H9 (cell line): ENCODE measurements around the gene NKAIN2. TPM values are rescaled to one million over a fixed set of nuclear protein-coding genes. Genes with fewer than 3 reads are reported as not detected.

ENCODE experiments used
- DNase-seq: peaks from one replicate; pipeline ENCODE4 v3.0.0-alpha.2; 2017
- H2AFZ ChIP-seq: one replicate; pipeline ENCODE4 v1.6.1; 2013; ENCODE audit warnings: mild to moderate bottlenecking, low read length, control low read depth, moderate library complexity
- H2AK5ac ChIP-seq: 2 replicates; pipeline ENCODE4 v1.6.1; 2013; ENCODE audit warnings: low read length, control low read depth, mixed read lengths; ENCODE audit not compliant: insufficient read length
- H2BK120ac ChIP-seq: one replicate; pipeline ENCODE4 v1.6.1; 2013; ENCODE audit warnings: low read depth, mild to moderate bottlenecking, low read length, control low read depth, inconsistent platforms; ENCODE audit not compliant: poor library complexity, severe bottlenecking
- H2BK12ac ChIP-seq: 2 replicates; pipeline ENCODE4 v1.6.1; 2013; ENCODE audit warnings: low read length, control low read depth, mixed read lengths, low read depth; ENCODE audit not compliant: insufficient read length
- H2BK15ac ChIP-seq: 2 replicates; pipeline ENCODE4 v1.6.1; 2013; ENCODE audit warnings: low read depth, low read length, control low read depth
- H2BK20ac ChIP-seq: one replicate; pipeline ENCODE4 v1.6.1; 2013; ENCODE audit warnings: low read depth, mild to moderate bottlenecking, low read length, control low read depth, inconsistent platforms; ENCODE audit not compliant: poor library complexity, severe bottlenecking
- H2BK5ac ChIP-seq: 2 replicates; pipeline ENCODE4 v1.6.1; 2013; ENCODE audit warnings: low read length, control low read depth, mixed read lengths; ENCODE audit not compliant: insufficient read length
- H3K14ac ChIP-seq: 2 replicates; pipeline ENCODE4 v1.6.1; 2013; ENCODE audit warnings: low read length, control low read depth; ENCODE audit not compliant: insufficient read depth
- H3K18ac ChIP-seq: 2 replicates; pipeline ENCODE4 v1.6.1; 2013; ENCODE audit warnings: low read depth, mild to moderate bottlenecking, mixed read lengths, low read length, control low read depth; ENCODE audit not compliant: insufficient read length
- H3K23ac ChIP-seq: 2 replicates; pipeline ENCODE4 v1.6.1; 2013; ENCODE audit warnings: low read length, control low read depth, mixed read lengths, low read depth; ENCODE audit not compliant: insufficient read length
- H3K23me2 ChIP-seq: 2 replicates; pipeline ENCODE4 v1.6.1; 2013; ENCODE audit warnings: low read depth, mild to moderate bottlenecking, mixed read lengths, low read length, control low read depth; ENCODE audit not compliant: insufficient read length, poor library complexity, severe bottlenecking
- H3K27ac ChIP-seq: 2 replicates; pipeline ENCODE4 v1.5.1; 2013; ENCODE audit warnings: low read length, control low read depth, mixed read lengths, low read depth; ENCODE audit not compliant: insufficient read length
- H3K27me3 ChIP-seq: 2 replicates; pipeline ENCODE4 v1.6.1; 2013; ENCODE audit warnings: low read length, control low read depth, inconsistent platforms; ENCODE audit not compliant: insufficient read depth
- H3K4ac ChIP-seq: 2 replicates; pipeline ENCODE4 v1.6.1; 2013; ENCODE audit warnings: low read depth, mild to moderate bottlenecking, control low read depth, inconsistent platforms, low read length, moderate library complexity
- H3K4me1 ChIP-seq: 2 replicates; pipeline ENCODE4 v1.6.1; 2013; ENCODE audit warnings: low read length, control low read depth, inconsistent platforms; ENCODE audit not compliant: insufficient read depth
- H3K4me2 ChIP-seq: 2 replicates; pipeline ENCODE4 v1.6.1; 2013; ENCODE audit warnings: low read length, control low read depth, mixed read lengths; ENCODE audit not compliant: insufficient read length, insufficient read depth
- H3K56ac ChIP-seq: 2 replicates; pipeline ENCODE4 v1.6.1; 2013; ENCODE audit warnings: low read depth, mild to moderate bottlenecking, mixed read lengths, low read length, control low read depth; ENCODE audit not compliant: insufficient read length
- H3K79me1 ChIP-seq: 2 replicates; pipeline ENCODE4 v1.6.1; 2013; ENCODE audit warnings: low read depth, mild to moderate bottlenecking, moderate library complexity, low read length, control low read depth, inconsistent platforms; ENCODE audit not compliant: insufficient read depth, poor library complexity, severe bottlenecking
- H3K79me2 ChIP-seq: 2 replicates; pipeline ENCODE4 v1.6.1; 2013; ENCODE audit warnings: low read length, control low read depth, inconsistent platforms; ENCODE audit not compliant: insufficient read depth
- H3K9ac ChIP-seq: 2 replicates; pipeline ENCODE4 v1.6.1; 2013; ENCODE audit warnings: low read length, control low read depth, mixed read lengths; ENCODE audit not compliant: insufficient read length; ENCODE audit errors: extremely low read depth
- H3K9me3 ChIP-seq: one replicate; pipeline ENCODE4 v1.6.1; 2013; ENCODE audit warnings: low read depth, low read length, inconsistent platforms; ENCODE audit not compliant: control insufficient read depth
- H3T11ph ChIP-seq: one replicate; pipeline ENCODE4 v1.6.1; 2013; ENCODE audit warnings: mild to moderate bottlenecking, low read length, control low read depth, inconsistent platforms
- H4K20me1 ChIP-seq: one replicate; pipeline ENCODE4 v1.6.1; 2013; ENCODE audit not compliant: control insufficient read depth, insufficient read length, insufficient read depth
- H4K5ac ChIP-seq: 2 replicates; pipeline ENCODE4 v1.6.1; 2013; ENCODE audit warnings: low read depth, mild to moderate bottlenecking, mixed read lengths, low read length, control low read depth; ENCODE audit not compliant: insufficient read length
- H4K8ac ChIP-seq: replicated peaks from 2 replicates; pipeline ENCODE4 v1.6.1; 2013; ENCODE audit warnings: low read length, control low read depth, mixed read lengths, low read depth; ENCODE audit not compliant: insufficient read length
- H4K91ac ChIP-seq: 2 replicates; pipeline ENCODE4 v1.6.1; 2013; ENCODE audit warnings: low read depth, mild to moderate bottlenecking, moderate library complexity, mixed read lengths, low read length, control low read depth; ENCODE audit not compliant: insufficient read length
- H3K27ac Mint-ChIP-seq, 3 experiments: 2 replicates in 2 of 3; 3 replicates in 1 of 3; pipeline ENCODE4 v1.8.0; 2020 to 2021; ENCODE audit warnings: mixed read lengths in 3 of 3, mild to moderate bottlenecking in 1 of 3, moderate library complexity in 1 of 3
- H3K27me3 Mint-ChIP-seq: 2 replicates; pipeline ENCODE4 v1.8.0; 2021; ENCODE audit warnings: low read depth, mild to moderate bottlenecking, moderate library complexity, mixed read lengths
- H3K36me3 Mint-ChIP-seq, 3 experiments: 2 replicates in 2 of 3; 3 replicates in 1 of 3; pipeline ENCODE4 v1.8.0; 2020 to 2021; ENCODE audit warnings: low read depth in 3 of 3, mixed read lengths in 3 of 3; ENCODE audit not compliant: insufficient read depth in 1 of 3
- H3K4me1 Mint-ChIP-seq, 2 experiments: 2 replicates each; pipeline ENCODE4 v1.8.0; 2020; ENCODE audit warnings: mixed read lengths in 2 of 2
- H3K4me3 Mint-ChIP-seq, 2 experiments: 2 replicates in 1 of 2; 3 replicates in 1 of 2; pipeline ENCODE4 v1.8.0; 2020 to 2021; ENCODE audit warnings: mild to moderate bottlenecking in 2 of 2, mixed read lengths in 2 of 2, moderate library complexity in 1 of 2
- H3K9me3 Mint-ChIP-seq, 2 experiments: 2 replicates in 1 of 2; 3 replicates in 1 of 2; pipeline ENCODE4 v1.8.0; 2020; ENCODE audit warnings: mild to moderate bottlenecking in 2 of 2, mixed read lengths in 2 of 2, moderate library complexity in 1 of 2
- WGBS: extraction: QIAGEN DNeasy Blood & Tissue Kit; methylation state at CpG from one replicate; pipeline ENCODE4 v1.1.7; 2013; ENCODE audit warnings: missing lambda C conversion rate, low lambda C conversion rate, mixed read lengths; ENCODE audit not compliant: insufficient read length; ENCODE audit errors: extremely low coverage; 5-methylcytosine and 5-hydroxymethylcytosine counted together
- total RNA-seq: library from RNA; stranded (reverse); gene quantifications from 2 replicates; pipeline ENCODE4 v1.2.1, GENCODE V29; 2021
- TF ChIP-seq, protein P1 (sequence below): fragments of 200-600 bp; sonication (generic); conservative IDR thresholded peaks from 3 replicates; pipeline ENCODE4 v1.8.0; 2021; ENCODE audit warnings: antibody characterized with exemption, mild to moderate bottlenecking

The NKAIN2 gene
- total RNA-seq, 1 experiment from 2014 or later: 0.17 TPM

DNA sequence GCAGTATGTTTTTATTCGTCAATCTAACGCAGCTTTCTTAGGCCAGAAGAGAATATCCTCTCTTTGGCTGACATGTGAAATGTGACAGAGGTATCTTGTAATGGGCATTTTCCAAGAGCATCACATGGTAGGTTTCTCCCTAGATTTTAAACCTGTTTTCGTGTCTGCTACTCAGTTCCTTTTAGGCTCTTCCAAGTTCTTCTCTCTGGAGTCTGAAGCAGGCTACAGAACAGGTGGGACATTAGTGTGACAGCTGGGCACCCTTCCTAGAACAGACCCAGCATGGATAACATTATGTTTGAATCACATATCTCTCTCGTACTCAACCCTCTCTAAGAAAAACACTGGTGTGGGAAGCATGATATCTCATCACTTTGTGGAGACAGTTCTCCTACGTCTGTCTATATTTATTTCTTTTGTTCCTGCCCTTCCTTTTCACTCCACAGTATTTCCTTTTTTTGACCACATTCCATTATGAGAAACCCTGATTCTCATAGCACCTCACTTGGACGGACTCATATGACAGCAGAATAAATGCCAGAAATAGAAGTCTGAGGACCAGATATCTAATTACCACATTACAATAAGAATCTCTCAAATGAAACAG lies 263.4 kb downstream of the NKAIN2 start:
- no peak overlapping the region for H4K91ac ChIP-seq
- no peaks in the 10 kb centered on the region for H3K79me2 ChIP-seq
- H3K23ac ChIP-seq: no peak overlapping the region
- TF ChIP-seq, protein P1, sequence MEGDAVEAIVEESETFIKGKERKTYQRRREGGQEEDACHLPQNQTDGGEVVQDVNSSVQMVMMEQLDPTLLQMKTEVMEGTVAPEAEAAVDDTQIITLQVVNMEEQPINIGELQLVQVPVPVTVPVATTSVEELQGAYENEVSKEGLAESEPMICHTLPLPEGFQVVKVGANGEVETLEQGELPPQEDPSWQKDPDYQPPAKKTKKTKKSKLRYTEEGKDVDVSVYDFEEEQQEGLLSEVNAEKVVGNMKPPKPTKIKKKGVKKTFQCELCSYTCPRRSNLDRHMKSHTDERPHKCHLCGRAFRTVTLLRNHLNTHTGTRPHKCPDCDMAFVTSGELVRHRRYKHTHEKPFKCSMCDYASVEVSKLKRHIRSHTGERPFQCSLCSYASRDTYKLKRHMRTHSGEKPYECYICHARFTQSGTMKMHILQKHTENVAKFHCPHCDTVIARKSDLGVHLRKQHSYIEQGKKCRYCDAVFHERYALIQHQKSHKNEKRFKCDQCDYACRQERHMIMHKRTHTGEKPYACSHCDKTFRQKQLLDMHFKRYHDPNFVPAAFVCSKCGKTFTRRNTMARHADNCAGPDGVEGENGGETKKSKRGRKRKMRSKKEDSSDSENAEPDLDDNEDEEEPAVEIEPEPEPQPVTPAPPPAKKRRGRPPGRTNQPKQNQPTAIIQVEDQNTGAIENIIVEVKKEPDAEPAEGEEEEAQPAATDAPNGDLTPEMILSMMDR: no peak
- no peak overlapping the region for H2BK12ac ChIP-seq
- no peak overlapping the region for H2BK20ac ChIP-seq
- no peak overlapping the region for H3K27ac ChIP-seq
- H3K9ac ChIP-seq: no peak overlapping the region
- Mint-ChIP-seq H3K36me3 (no peaks in the 10 kb centered on the region), H3K27me3 (no peaks in the 10 kb centered on the region), H3K4me1 (no peaks in the 10 kb centered on the region), H3K9me3 (no peaks in the 10 kb centered on the region), H3K27ac (no peak overlapping the region; a peak in 1 of 7 replicates), H3K4me3 (no peak overlapping the region)
- H2BK5ac ChIP-seq: no peak overlapping the region
- no peaks in the 10 kb centered on the region for H3K23me2 ChIP-seq
- H2BK120ac ChIP-seq: no peak overlapping the region
- H3K79me1 ChIP-seq: no peaks in the 10 kb centered on the region
- H3K4me1 ChIP-seq: no peaks in the 10 kb centered on the region
- WGBS: no CpG with 5 or more reads among the region's 6 CpGs
- DNase-seq: no peak
- no peak overlapping the region for H3T11ph ChIP-seq
- H2AFZ ChIP-seq: no peak overlapping the region
- no peaks in the 10 kb centered on the region for H3K9me3 ChIP-seq
- H2AK5ac ChIP-seq: no peak overlapping the region
- H4K5ac ChIP-seq: no peak overlapping the region
- no peak overlapping the region for H3K56ac ChIP-seq
- no peak overlapping the region for H3K14ac ChIP-seq
- no peak overlapping the region for H2BK15ac ChIP-seq
- no peaks in the 10 kb centered on the region for H3K27me3 ChIP-seq
- H3K4ac ChIP-seq: no peak overlapping the region
- H3K18ac ChIP-seq: no peak overlapping the region
- H4K8ac ChIP-seq: no peak overlapping the region
- no peaks in the 10 kb centered on the region for H4K20me1 ChIP-seq
- H3K4me2 ChIP-seq: no peak overlapping the region
